MV-4-11 (cell line): ENCODE results near the gene TOR4A.
A peak's percentile ranks its signal among the peaks of the same experiment; 100 is the strongest.
"Not testable (repeated sequence)": the region's sequence is repeated elsewhere in the genome, so short reads cannot be mapped to it uniquely, and the experiment has no call there.

Experiments
- DNase-seq: peaks from one replicate; lab custom pipeline; 2025; lab: John Stamatoyannopoulos, UW

The TOR4A gene

GRCh38 chr9:137252555-137253506 lies 24.7 kb upstream of the TOR4A start:
- no peak for DNase-seq

- no peak for DNase-seq
These were observed 23.6 kb upstream of the TOR4A start for GRCh38 chr9:137253717-137254623.

GRCh38 chr9:137254624-137255447 lies 22.7 kb upstream of the TOR4A start, which contains the start of gene NELFB:
NELFB (plus strand) TSS chr9:137255327.
- peak; percentile 82 for DNase-seq

- no peak for DNase-seq
These were observed 21.9 kb upstream of the TOR4A start for GRCh38 chr9:137255448-137256114.

- DNase-seq, result no peak
These were observed 21.2 kb upstream of the TOR4A start for GRCh38 chr9:137256362-137256761.

GRCh38 chr9:137256856-137257255 lies 20.7 kb upstream of the TOR4A start:
- DNase-seq, result no peak

GRCh38 chr9:137262173-137262908 lies 15.2 kb upstream of the TOR4A start:
- not testable (repeated sequence) for DNase-seq

- DNase-seq, result no peak
These were observed 14.6 kb upstream of the TOR4A start for GRCh38 chr9:137262909-137263285.

GRCh38 chr9:137263506-137263905 lies 14.0 kb upstream of the TOR4A start:
- no peak for DNase-seq

- DNase-seq, result no peak
These were observed 13.5 kb upstream of the TOR4A start for GRCh38 chr9:137264067-137264466.

- DNase-seq, result no peak
These were observed 11.9 kb upstream of the TOR4A start for GRCh38 chr9:137265496-137266161.

- no peak for DNase-seq
These were observed 11.4 kb upstream of the TOR4A start for GRCh38 chr9:137266162-137266527.

GRCh38 chr9:137266585-137267453 lies 10.7 kb upstream of the TOR4A start:
- DNase-seq, result no peak

- DNase-seq, result peak; percentile 9
These were observed 9.6 kb upstream of the TOR4A start for GRCh38 chr9:137267933-137268355.

- DNase-seq, result no peak
These were observed 8.9 kb upstream of the TOR4A start for GRCh38 chr9:137268538-137269201.

GRCh38 chr9:137269231-137269772 lies 8.2 kb upstream of the TOR4A start:
- DNase-seq, result peak; percentile 68

GRCh38 chr9:137270929-137271695 lies 6.4 kb upstream of the TOR4A start:
- DNase-seq, result peak; percentile 67
